GM18520 (cell line): Measurements from ENCODE around the gene HLCS.

Experiments used
- ATAC-seq: cut with Tn5 transposase; IDR thresholded peaks from one replicate; pipeline ENCODE4 v1.9.1; 2021; ENCODE audit not compliant: unreplicated experiment

HLCS gene

GRCh38 chr21:36985751-36986594, 19.5 kb upstream of the HLCS start:
- no peak for ATAC-seq

- ATAC-seq = no peak
These were observed 15.7 kb upstream of the HLCS start for GRCh38 chr21:36981977-36982700.

- ATAC-seq = no peak
These were observed 14.6 kb upstream of the HLCS start for GRCh38 chr21:36981049-36981391.

GRCh38 chr21:36980280-36981048, 14.0 kb upstream of the HLCS start:
- no peak for ATAC-seq

- ATAC-seq = peak; percentile 50
These were observed 10.6 kb upstream of the HLCS start for GRCh38 chr21:36976882-36977651.

GRCh38 chr21:36976228-36976861, 9.9 kb upstream of the HLCS start:
- ATAC-seq = no peak

- ATAC-seq = no peak
These were observed 8.4 kb upstream of the HLCS start for GRCh38 chr21:36974851-36975192.

GRCh38 chr21:36973986-36974850, 7.7 kb upstream of the HLCS start:
- ATAC-seq = no peak

GRCh38 chr21:36968976-36969375, 2.5 kb upstream of the HLCS start:
- no peak for ATAC-seq

GRCh38 chr21:36968414-36968813, 1.9 kb upstream of the HLCS start:
- ATAC-seq = no peak

GRCh38 chr21:36966821-36967768, 626 bp upstream of the HLCS start:
- no peak for ATAC-seq

- no peak for ATAC-seq
These were observed 776 bp downstream of the HLCS start for GRCh38 chr21:36965720-36966065.

GRCh38 chr21:36964827-36965719, 1.4 kb downstream of the HLCS start:
- ATAC-seq = no peak

- ATAC-seq = no peak
These were observed 2.1 kb downstream of the HLCS start for GRCh38 chr21:36964398-36964797.

- ATAC-seq = no peak
These were observed 4.2 kb downstream of the HLCS start for GRCh38 chr21:36962098-36962780.

- no peak for ATAC-seq
These were observed 5.7 kb downstream of the HLCS start for GRCh38 chr21:36960676-36961284.
